Endometrial microvascular endothelial cells (primary cell): Measurements from ENCODE around the gene SSR4. TPM values are rescaled to one million over a fixed set of nuclear protein-coding genes. Genes with fewer than 3 reads are reported as not detected.
"Not testable (repeated sequence)": the region's sequence is repeated elsewhere in the genome, so short reads cannot be mapped to it uniquely, and the experiment has no call there.

Experiments
- in situ Hi-C: cut with HindIII; loops from 2 replicates; pipeline ENCODE4 v1.10.0; 2017; ENCODE audit warnings: low sequenced_read_pairs, low pct_unique_long_range_greater_than_20kb; ENCODE audit errors: inconsistent ontology term
- total RNA-seq: library from RNA; depleted of rRNA; stranded (reverse); fragments of >200 nt; gene quantifications from one replicate; pipeline ENCODE4 v1.2.3, GENCODE V29; 2015; ENCODE audit errors: inconsistent ontology term

SSR4 gene
- total RNA-seq: 199 TPM

DNA sequence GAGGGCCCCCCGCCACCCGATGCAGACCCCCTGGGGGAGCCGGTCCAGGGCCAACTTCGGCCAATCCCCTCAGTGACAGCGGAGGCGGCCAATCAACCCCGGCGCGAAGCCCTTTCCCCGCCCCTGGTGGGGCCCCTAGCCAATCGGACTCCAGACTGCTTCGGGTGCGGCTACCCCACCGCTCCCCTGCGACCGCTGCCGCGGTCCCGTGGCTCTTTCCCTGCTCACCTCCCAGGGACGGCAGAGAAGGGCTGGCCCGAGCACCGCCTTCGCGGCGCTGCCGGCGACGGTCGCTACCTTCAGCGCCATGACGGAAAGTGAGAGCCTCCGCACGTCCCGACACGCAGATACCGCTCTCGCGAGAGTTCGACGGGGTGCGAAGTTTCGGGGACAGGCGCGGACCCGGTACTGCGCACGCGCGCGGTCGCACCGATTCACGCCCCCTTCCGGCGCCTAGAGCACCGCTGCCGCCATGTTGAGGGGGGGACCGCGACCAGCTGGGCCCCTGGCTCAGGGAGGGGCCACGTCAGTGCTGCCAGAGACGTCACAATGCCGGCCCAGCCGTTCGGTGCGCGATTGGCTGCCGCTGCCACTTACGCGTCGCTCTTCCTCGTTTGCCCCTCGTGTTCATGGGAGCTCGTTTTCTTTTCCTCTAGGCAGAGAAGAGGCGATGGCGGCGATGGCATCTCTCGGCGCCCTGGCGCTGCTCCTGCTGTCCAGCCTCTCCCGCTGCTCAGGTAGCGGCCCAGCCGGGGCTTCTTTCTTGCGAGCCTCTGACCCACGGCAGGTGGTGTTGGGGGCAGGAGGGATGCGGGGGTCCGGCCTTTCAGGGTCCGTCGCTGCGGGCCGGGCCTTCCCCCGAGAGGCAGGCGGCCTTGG lies at the start of gene SSR4, which contains the start of gene IDH3G:
Gene SSR4, plus strand, starts transcription at position 651 of the 879 bp plus-strand sequence. Its CDS starts 20 bp downstream, at position 671.
Gene IDH3G, minus strand, starts transcription at position 358 of the 879 bp plus-strand sequence. Its CDS starts 49 bp downstream, at position 309.
- in situ Hi-C loops: no loop called here

- in situ Hi-C loops: not testable (repeated sequence)
Observed at GRCh38 chrX:153745067-153745433, 49.4 kb upstream of the SSR4 start.

- in situ Hi-C loops: no loop called here
Observed at GRCh38 chrX:153746359-153746758, 48.1 kb upstream of the SSR4 start.

DNA sequence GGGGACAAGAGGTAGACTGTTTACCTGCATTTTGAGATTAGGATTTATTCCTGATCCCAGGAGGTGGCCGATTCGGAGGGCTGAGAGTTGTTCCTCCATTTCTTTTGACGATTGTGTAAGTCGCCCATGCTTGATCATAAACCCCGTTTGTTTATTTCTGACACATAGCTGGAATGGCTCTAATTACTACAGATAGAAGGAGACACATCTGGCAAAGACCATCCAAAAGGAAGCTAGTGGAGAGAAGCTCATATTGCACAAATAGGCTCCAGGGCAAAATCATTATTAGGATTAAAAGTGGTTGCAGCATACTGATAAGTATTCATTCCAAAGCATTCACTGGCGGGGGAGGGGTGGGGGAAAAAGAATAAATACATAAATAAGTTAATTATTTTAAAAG lies 47.5 kb upstream of the SSR4 start:
- in situ Hi-C loops: not testable (repeated sequence)

GRCh38 chrX:153749017-153749416 lies 45.5 kb upstream of the SSR4 start:
- in situ Hi-C loops: not testable (repeated sequence)

- in situ Hi-C loops: no loop called here
Observed at GRCh38 chrX:153750127-153750774, 44.2 kb upstream of the SSR4 start.

- in situ Hi-C loops: no loop called here
Observed at GRCh38 chrX:153755136-153755535, 39.3 kb upstream of the SSR4 start.

- in situ Hi-C loops: no loop called here
Observed at GRCh38 chrX:153761863-153762262, 32.6 kb upstream of the SSR4 start.

DNA sequence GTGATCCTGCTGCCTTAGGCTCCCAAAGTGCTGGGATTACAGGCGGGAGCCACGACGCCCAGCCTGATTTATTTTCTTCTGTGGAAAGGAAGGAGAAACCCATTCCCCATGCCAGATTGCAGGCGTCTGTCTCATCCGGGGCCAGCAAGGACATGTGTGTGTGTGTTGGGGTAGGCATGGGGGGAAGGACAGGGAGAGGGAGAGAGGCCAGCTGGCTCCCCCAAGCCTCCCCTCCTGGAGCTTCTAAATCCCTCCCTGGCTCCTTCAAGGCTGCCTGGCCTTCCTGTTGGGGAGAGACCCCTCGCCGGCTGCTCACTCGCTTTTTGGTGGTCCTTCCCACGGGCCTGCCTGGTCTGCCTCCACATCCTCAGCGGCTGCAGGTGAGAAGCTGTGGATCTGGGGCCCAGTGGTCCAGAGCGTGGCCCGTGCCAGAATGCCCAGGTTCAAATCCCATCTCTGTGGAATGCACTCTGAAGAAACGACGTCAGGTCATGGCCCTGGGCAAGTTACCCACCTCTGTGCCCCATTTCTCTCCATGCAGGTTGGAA lies 31.8 kb upstream of the SSR4 start:
- in situ Hi-C loops: no loop called here

DNA sequence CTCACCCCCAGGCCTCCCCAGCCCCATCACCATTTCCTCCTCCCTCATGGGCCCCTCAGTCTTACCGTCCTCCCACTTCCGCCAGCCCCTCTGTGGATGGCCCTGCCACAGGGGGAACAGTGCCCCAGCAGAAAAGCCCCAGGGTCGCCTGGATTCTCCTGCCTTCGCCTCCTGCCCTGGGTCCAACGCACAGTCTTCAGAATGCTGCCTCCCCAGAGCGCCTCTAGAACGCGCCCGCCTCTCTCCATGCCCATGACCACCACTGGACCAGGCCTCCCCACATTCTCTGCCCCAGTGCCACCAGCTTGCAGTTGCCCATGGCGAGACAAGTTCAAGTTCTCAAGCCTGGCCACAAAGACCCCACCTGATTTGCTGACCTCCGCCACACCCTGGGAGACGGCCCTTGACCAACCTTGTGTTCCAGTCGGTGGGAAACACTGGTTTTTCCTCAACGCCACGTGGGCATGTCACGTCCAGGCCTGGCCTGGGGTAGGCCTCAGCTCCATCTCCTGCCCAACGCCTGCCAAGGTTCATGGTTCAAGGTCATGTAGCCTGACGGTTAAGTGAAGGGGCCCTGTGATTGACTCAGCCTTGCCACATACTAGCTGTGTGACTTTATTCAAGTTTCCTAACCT lies 31.1 kb upstream of the SSR4 start:
- in situ Hi-C loops: no loop called here

- in situ Hi-C loops: no loop called here
Observed at GRCh38 chrX:153763989-153764755, 30.3 kb upstream of the SSR4 start, which contains the start of gene PLXNB3. PLXNB3 (plus strand) TSS chrX:153764249; CDS start chrX:153765536, 1,287 bp downstream.

- in situ Hi-C loops: no loop called here
Observed at GRCh38 chrX:153764786-153765137, 29.7 kb upstream of the SSR4 start.

- in situ Hi-C loops: no loop called here
Observed at GRCh38 chrX:153765138-153766079, 29.1 kb upstream of the SSR4 start.

DNA sequence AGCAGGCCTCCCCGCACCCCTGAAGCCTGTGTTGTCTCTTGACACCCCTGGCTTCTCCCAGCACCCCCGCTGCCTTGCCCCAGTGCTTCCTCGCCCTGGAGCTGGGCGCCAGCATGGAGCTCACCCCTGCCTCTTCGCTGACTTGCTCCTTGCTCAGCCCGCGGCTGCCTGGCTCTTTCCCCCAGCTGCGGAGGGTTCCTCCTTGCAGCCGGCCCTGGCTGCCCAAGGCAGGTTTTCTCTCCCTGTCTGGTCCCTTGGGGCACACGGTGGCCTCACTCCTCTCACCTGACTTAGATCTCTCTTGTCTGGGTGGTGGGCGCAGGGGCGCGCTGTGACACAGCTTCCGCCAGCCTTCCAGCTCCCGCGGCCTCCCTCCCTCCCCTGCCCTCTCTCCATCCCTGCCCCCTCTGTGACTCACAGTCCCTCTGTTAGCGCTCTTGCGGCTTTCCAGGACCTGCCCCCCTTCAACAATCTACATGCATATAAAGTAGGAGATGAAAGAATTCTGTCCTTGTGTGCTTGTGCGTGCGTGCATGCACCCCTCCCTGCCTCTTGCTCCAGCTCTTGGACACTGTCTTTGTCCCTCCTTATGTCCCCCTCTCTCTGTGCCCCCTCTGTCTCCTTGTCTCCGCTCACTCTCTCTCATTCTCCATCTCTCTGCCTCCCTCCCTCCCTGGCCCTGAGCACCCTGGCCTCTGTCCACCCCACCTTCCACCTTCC lies 28.2 kb upstream of the SSR4 start:
- in situ Hi-C loops: no loop called here

- in situ Hi-C loops: no loop called here
Observed at GRCh38 chrX:153766871-153767673, 27.4 kb upstream of the SSR4 start.

GRCh38 chrX:153767674-153768055 lies 26.8 kb upstream of the SSR4 start:
- in situ Hi-C loops: no loop called here
